Memory B cell (primary cell): Measurements from ENCODE around the gene GPX6.
A peak's percentile ranks its signal among the peaks of the same experiment; 100 is the strongest.
"Not testable (repeated sequence)": the region's sequence is repeated elsewhere in the genome, so short reads cannot be mapped to it uniquely, and the experiment has no call there.

Experiments
- ATAC-seq: fragments of 150-1000 bp; cut with Tn5 transposase; 2 replicates; pipeline ENCODE4 v1.10.0; 2021; ENCODE audit warnings: low read depth, mild to moderate bottlenecking, moderate library complexity
- DNase-seq, 2 donors: peaks; one replicate each; pipeline ENCODE4 v3.0.0; 2022; ENCODE audit warnings: low spot score in 2 of 2
- H3K27ac Mint-ChIP-seq: one replicate; pipeline ENCODE4 v1.8.0; 2022; ENCODE audit warnings: mild to moderate bottlenecking, moderate library complexity, mixed read lengths
- H3K27me3 Mint-ChIP-seq: one replicate; pipeline ENCODE4 v1.8.0; 2022; ENCODE audit warnings: mixed read lengths
- H3K36me3 Mint-ChIP-seq: one replicate; pipeline ENCODE4 v1.8.0; 2022; ENCODE audit warnings: mild to moderate bottlenecking, mixed read lengths
- H3K4me1 Mint-ChIP-seq: one replicate; pipeline ENCODE4 v1.8.0; 2022; ENCODE audit warnings: mixed read lengths
- H3K4me3 Mint-ChIP-seq: one replicate; pipeline ENCODE4 v1.8.0; 2022; ENCODE audit warnings: mild to moderate bottlenecking, moderate library complexity, mixed read lengths
- H3K9me3 Mint-ChIP-seq: one replicate; pipeline ENCODE4 v1.8.0; 2022; ENCODE audit warnings: mixed read lengths

The GPX6 gene

GRCh38 chr6:28515676-28516075 lies at the start of gene GPX6:
TSS of gene GPX6 (minus strand) at chr6:28515793. CDS start at chr6:28515743, 50 bp downstream.
- H3K4me3 Mint-ChIP-seq = no peak within 1 kb of the TSS
- H3K27ac Mint-ChIP-seq = no peak within 1 kb of the TSS
- no peak for DNase-seq
- ATAC-seq = no peak
- H3K36me3 Mint-ChIP-seq = no peaks in the 10 kb centered on the region
- H3K4me1 Mint-ChIP-seq = no peaks in the 10 kb centered on the region
- H3K9me3 Mint-ChIP-seq = no peaks in the 10 kb centered on the region
- peaks cover 7% of the 10 kb centered on the region for H3K27me3 Mint-ChIP-seq

GRCh38 chr6:28563430-28564095 lies 48.0 kb upstream of the GPX6 start:
- DNase-seq (no peak), ATAC-seq (no peak)
- Mint-ChIP-seq H3K4me3 (no peak overlapping the region), H3K27me3 (peaks cover 13% of the 10 kb centered on the region), H3K9me3 (no peaks in the 10 kb centered on the region), H3K36me3 (no peaks in the 10 kb centered on the region), H3K4me1 (no peaks in the 10 kb centered on the region), H3K27ac (no peak overlapping the region)

GRCh38 chr6:28558629-28559028 lies 43.0 kb upstream of the GPX6 start:
- ATAC-seq = no peak
- Mint-ChIP-seq H3K27me3 (peaks cover 9% of the 10 kb centered on the region), H3K9me3 (peaks cover 2% of the 10 kb centered on the region), H3K36me3 (no peaks in the 10 kb centered on the region), H3K27ac (no peak overlapping the region), H3K4me3 (no peak overlapping the region), H3K4me1 (no peaks in the 10 kb centered on the region)
- DNase-seq = no peak

GRCh38 chr6:28555136-28555535 lies 39.5 kb upstream of the GPX6 start:
- Mint-ChIP-seq H3K27ac (no peak overlapping the region), H3K4me1 (no peaks in the 10 kb centered on the region), H3K36me3 (no peaks in the 10 kb centered on the region), H3K9me3 (peaks cover 2% of the 10 kb centered on the region), H3K4me3 (no peak overlapping the region), H3K27me3 (peaks cover 15% of the 10 kb centered on the region)
- ATAC-seq (no peak), DNase-seq (no peak)

- peaks cover 15% of the 10 kb centered on the region for H3K27me3 Mint-ChIP-seq
These were observed 38.6 kb upstream of the GPX6 start for GRCh38 chr6:28553986-28554881.

GRCh38 chr6:28553384-28553985 lies 37.9 kb upstream of the GPX6 start:
- no peaks in the 10 kb centered on the region for H3K36me3 Mint-ChIP-seq
- H3K9me3 Mint-ChIP-seq = peaks cover 2% of the 10 kb centered on the region
- ATAC-seq = no peak
- H3K27ac Mint-ChIP-seq = no peak overlapping the region
- no peaks in the 10 kb centered on the region for H3K4me1 Mint-ChIP-seq
- no peak overlapping the region for H3K4me3 Mint-ChIP-seq
- no peak for DNase-seq
- peaks cover 19% of the 10 kb centered on the region for H3K27me3 Mint-ChIP-seq

More at GRCh38 chr6:28553986-28554881, 38.6 kb upstream of the GPX6 start:
- Mint-ChIP-seq H3K4me1 (no peaks in the 10 kb centered on the region), H3K4me3 (no peak overlapping the region), H3K9me3 (peaks cover 2% of the 10 kb centered on the region), H3K27ac (no peak overlapping the region), H3K36me3 (no peaks in the 10 kb centered on the region)
- DNase-seq = no peak
- no peak for ATAC-seq

- Mint-ChIP-seq H3K4me1 (no peaks in the 10 kb centered on the region), H3K36me3 (no peaks in the 10 kb centered on the region), H3K27ac (no peak overlapping the region), H3K4me3 (no peak overlapping the region), H3K9me3 (peaks cover 4% of the 10 kb centered on the region), H3K27me3 (peaks cover 21% of the 10 kb centered on the region)
- no peak for ATAC-seq
- DNase-seq = no peak
These were observed 36.5 kb upstream of the GPX6 start for GRCh38 chr6:28551891-28552666.

GRCh38 chr6:28547003-28547402 lies 31.4 kb upstream of the GPX6 start:
- not testable (repeated sequence) for H3K9me3 Mint-ChIP-seq, H3K4me3 Mint-ChIP-seq, DNase-seq, H3K36me3 Mint-ChIP-seq, H3K4me1 Mint-ChIP-seq, H3K27ac Mint-ChIP-seq, ATAC-seq
- peaks cover 17% of the 10 kb centered on the region for H3K27me3 Mint-ChIP-seq

- ATAC-seq (no peak), DNase-seq (no peak)
- H3K9me3 Mint-ChIP-seq = peaks cover 8% of the 10 kb centered on the region
- H3K27ac Mint-ChIP-seq = no peak overlapping the region
- H3K4me1 Mint-ChIP-seq = peaks cover 8% of the 10 kb centered on the region
- H3K36me3 Mint-ChIP-seq = peaks cover 3% of the 10 kb centered on the region
- H3K27me3 Mint-ChIP-seq = peaks cover 21% of the 10 kb centered on the region
- H3K4me3 Mint-ChIP-seq = no peak overlapping the region
These were observed 30.4 kb upstream of the GPX6 start for GRCh38 chr6:28545955-28546354.

- Mint-ChIP-seq H3K4me3 (peak overlapping the region; percentile 57), H3K36me3 (peaks cover 3% of the 10 kb centered on the region), H3K27ac (no peak overlapping the region), H3K27me3 (peaks cover 28% of the 10 kb centered on the region), H3K9me3 (peaks cover 9% of the 10 kb centered on the region), H3K4me1 (peaks cover 8% of the 10 kb centered on the region)
- no peak for DNase-seq
- ATAC-seq = no peak
These were observed 28.3 kb upstream of the GPX6 start for GRCh38 chr6:28543651-28544610.

GRCh38 chr6:28542440-28543296 lies 27.1 kb upstream of the GPX6 start:
- Mint-ChIP-seq H3K36me3 (peaks cover 3% of the 10 kb centered on the region), H3K27me3 (peaks cover 28% of the 10 kb centered on the region), H3K4me3 (peak overlapping the region; percentile 32), H3K4me1 (peaks cover 8% of the 10 kb centered on the region), H3K9me3 (peaks cover 9% of the 10 kb centered on the region), H3K27ac (no peak overlapping the region)
- peak in 1 of 2 donors; percentile 18 for DNase-seq
- peak; percentile 45 for ATAC-seq

- Mint-ChIP-seq H3K27me3 (peaks cover 26% of the 10 kb centered on the region), H3K36me3 (peaks cover 3% of the 10 kb centered on the region), H3K4me3 (no peak overlapping the region), H3K9me3 (peaks cover 7% of the 10 kb centered on the region), H3K27ac (no peak overlapping the region), H3K4me1 (peaks cover 8% of the 10 kb centered on the region)
- no peak for ATAC-seq
- no peak for DNase-seq
These were observed 26.4 kb upstream of the GPX6 start for GRCh38 chr6:28541996-28542395.
